HepG2 (cell line): ENCODE results near the gene MSS51. TPM values are rescaled to one million over a fixed set of nuclear protein-coding genes. Genes with fewer than 3 reads are reported as not detected.

Source experiments
- CREB1 ChIP-seq, 2 experiments: fragments of 450-650 bp in 1 of 2; IDR thresholded peaks; 2 replicates each; pipeline ENCODE4 v1.6.1; 2016 to 2017; ENCODE audit warnings: control low read depth in 1 of 2, mild to moderate bottlenecking in 1 of 2, missing compliant biosample characterization in 1 of 2, missing genetic modification characterization in 1 of 2
- FOSL1 ChIP-seq: sonication (generic); formaldehyde crosslinking; IDR thresholded peaks from 2 replicates; pipeline ENCODE4 v1.9.0; 2021; ENCODE audit warnings: missing genetic modification reagents, borderline replicate concordance
- FOXJ3 ChIP-seq: sonication (generic); formaldehyde crosslinking; IDR thresholded peaks from 2 replicates; pipeline ENCODE4 v1.4.0; 2020; ENCODE audit warnings: missing genetic modification reagents, mild to moderate bottlenecking, borderline replicate concordance
- FOXM1 ChIP-seq: sonication (generic); formaldehyde crosslinking; IDR thresholded peaks from 2 replicates; pipeline ENCODE4 v1.5.0; 2020; ENCODE audit warnings: missing genetic modification reagents
- HCFC1 ChIP-seq: fragments of 150-350 bp; IDR thresholded peaks from 2 replicates; pipeline ENCODE4 v1.6.1; 2014; ENCODE audit warnings: low read depth, low read length
- HNF4A ChIP-seq: sonication (generic); formaldehyde crosslinking; IDR thresholded peaks from 2 replicates; pipeline ENCODE4 v1.4.0; 2020; ENCODE audit warnings: missing genetic modification reagents
- ISL2 ChIP-seq: sonication (generic); formaldehyde crosslinking; IDR thresholded peaks from 2 replicates; pipeline ENCODE4 v1.5.0; 2020; ENCODE audit warnings: missing genetic modification reagents
- KLF6 ChIP-seq: IDR thresholded peaks from 2 replicates; pipeline ENCODE4 v1.8.0; 2016; ENCODE audit warnings: missing biosample characterization, missing genetic modification reagents
- PCBP2 ChIP-seq: fragments of 200-400 bp; formaldehyde crosslinking; optimal IDR thresholded peaks from 2 replicates; pipeline ENCODE3; 2018; ENCODE audit warnings: low read length, low read depth; ENCODE audit not compliant: poor library complexity, severe bottlenecking
- POLR2A ChIP-seq, 2 experiments: IDR thresholded peaks; 2 replicates each; pipeline ENCODE4 v1.6.1; 2011; ENCODE audit warnings: low read depth in 2 of 2, low read length in 2 of 2, mild to moderate bottlenecking in 1 of 2, moderate library complexity in 1 of 2; ENCODE audit not compliant: insufficient read depth in 1 of 2
- SMAD9 ChIP-seq: sonication (generic); formaldehyde crosslinking; IDR thresholded peaks from 2 replicates; pipeline ENCODE4 v1.5.1; 2020; ENCODE audit warnings: mild to moderate bottlenecking, missing genetic modification reagents
- SSRP1 ChIP-seq: IDR thresholded peaks from 2 replicates; pipeline ENCODE4 v1.6.1; 2016; ENCODE audit warnings: control low read depth
- ZBTB7A ChIP-seq: sonication (generic); formaldehyde crosslinking; IDR thresholded peaks from 2 replicates; pipeline ENCODE4 v1.8.0; 2022; ENCODE audit warnings: mild to moderate bottlenecking, missing genetic modification reagents
- ZNF335 ChIP-seq: sonication (generic); formaldehyde crosslinking; IDR thresholded peaks from 2 replicates; pipeline ENCODE4 v1.4.0; 2020; ENCODE audit warnings: missing genetic modification reagents
- ZNF33B ChIP-seq: sonication (generic); formaldehyde crosslinking; IDR thresholded peaks from 2 replicates; pipeline ENCODE4 v1.5.1; 2020; ENCODE audit warnings: mild to moderate bottlenecking, missing genetic modification reagents
- ZNF547 ChIP-seq: sonication (generic); formaldehyde crosslinking; IDR thresholded peaks from 2 replicates; pipeline ENCODE4 v1.5.1; 2020; ENCODE audit warnings: mild to moderate bottlenecking, missing genetic modification reagents
- ZNF567 ChIP-seq: sonication (generic); formaldehyde crosslinking; IDR thresholded peaks from 2 replicates; pipeline ENCODE4 v1.8.1; 2023; ENCODE audit warnings: mild to moderate bottlenecking, missing genetic modification reagents, borderline replicate concordance
- ZNF713 ChIP-seq: sonication (generic); formaldehyde crosslinking; IDR thresholded peaks from 2 replicates; pipeline ENCODE4 v1.4.0; 2020; ENCODE audit warnings: mild to moderate bottlenecking, missing genetic modification reagents
- ZNF790 ChIP-seq: sonication (generic); formaldehyde crosslinking; IDR thresholded peaks from 2 replicates; pipeline ENCODE4 v1.8.0; 2022; ENCODE audit warnings: missing genetic modification reagents, mild to moderate bottlenecking, borderline replicate concordance
- polyA plus RNA-seq, 8 experiments: library from polyadenylated mRNA; depleted of rRNA in 3 of 8; stranded (reverse) in 7 of 8; unstranded in 1 of 8; fragments of >200 nt; fragmentation: Illumina TruSeq in 4 of 8; extraction: Trizol in 4 of 8; gene quantifications; 2 replicates each; pipeline versions ENCODE4 v1.2.1 to v1.2.3, GENCODE V29; 2011 to 2016; ENCODE audit warnings: low read depth in 4 of 8, missing spikeins in 1 of 8, mixed read lengths in 1 of 8; ENCODE audit not compliant: insufficient read depth in 1 of 8
- total RNA-seq, 5 experiments: library from RNA; depleted of rRNA; stranded (reverse); fragments of >200 nt; fragmentation: Illumina TruSeq; extraction: Trizol; gene quantifications; 2 replicates each; pipeline ENCODE4 v1.2.3, GENCODE V29; 2016; ENCODE audit warnings: low read depth in 1 of 5
- TF ChIP-seq, protein P1 (sequence below): sonication (generic); formaldehyde crosslinking; IDR thresholded peaks from 2 replicates; pipeline ENCODE4 v1.5.0; 2020; ENCODE audit warnings: mild to moderate bottlenecking, low read depth, missing genetic modification reagents, borderline replicate concordance
- TF ChIP-seq, protein P2 (sequence below): IDR thresholded peaks from 2 replicates; pipeline ENCODE4 v1.6.1; 2016; ENCODE audit warnings: low read depth, missing genetic modification reagents, missing compliant biosample characterization
- TF ChIP-seq, protein P3 (sequence below): sonication (generic); formaldehyde crosslinking; conservative IDR thresholded peaks from 2 replicates; pipeline ENCODE4 v1.8.0; 2022; ENCODE audit warnings: missing genetic modification reagents

Gene MSS51
- total and polyA plus RNA-seq, 2 of the 13 experiments (the other 11 are each of a cell fraction or from before 2014, with no cell fraction given), result 0.91 to 2.4 TPM

DNA sequence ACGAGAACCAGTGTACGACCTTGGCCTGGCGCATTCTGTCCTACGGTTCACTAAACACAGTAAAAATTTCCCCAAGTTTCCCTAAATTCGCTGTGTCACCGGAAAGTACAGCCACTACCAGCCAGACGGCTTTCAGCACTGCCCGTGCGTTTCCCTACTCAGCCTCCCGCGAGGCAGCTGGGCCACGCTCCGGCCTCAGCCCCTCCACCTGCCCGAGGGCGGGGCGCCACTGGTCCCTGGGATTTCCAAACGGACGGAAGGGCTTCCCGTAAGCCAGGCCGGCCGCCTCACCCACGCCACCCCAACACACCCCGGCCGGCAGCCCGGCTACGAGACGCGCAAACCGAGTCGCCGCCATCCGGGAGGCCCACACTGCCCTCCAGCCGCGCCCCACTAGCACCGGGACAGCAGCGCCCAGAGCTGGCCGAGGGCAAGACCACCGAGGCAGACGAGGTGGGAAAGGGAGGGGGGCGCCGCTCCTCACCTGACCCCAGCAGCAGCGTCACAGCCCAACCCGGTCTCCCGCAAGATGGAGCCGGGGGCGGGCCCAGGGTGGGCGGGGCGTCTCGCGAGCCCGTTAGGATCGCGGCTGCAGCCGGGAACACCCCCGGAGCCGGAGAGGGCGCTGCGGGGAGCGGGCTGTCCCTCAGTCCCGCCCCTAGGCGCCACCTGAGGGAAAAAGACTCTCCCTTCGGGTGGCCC, 19.7 kb downstream of the MSS51 start, which contains the start of gene ANXA7 (continued):
- TF ChIP-seq CREB1 (IDR thresholded peaks at IDR 0.05) (peak; percentile 58; the same call in 1 of the 2 replicates), CREB1 (CRISPR knock-in tag; IDR thresholded peaks at IDR 0.05) (no peak; the same call in 1 of the 2 replicates), ZNF547 (peak; percentile 92; the same call in 1 of the 2 replicates), ZNF713 (CRISPR knock-in tag) (no peak), ZNF567 (peak; percentile 97; the same call in 1 of the 2 replicates), ZBTB7A (CRISPR knock-in tag) (peak; percentile 89), PCBP2 (no peak), SMAD9 (CRISPR knock-in tag) (no peak), POLR2A (IDR thresholded peaks at IDR 0.05; ENCODE audit: insufficient read depth in 1 of 2, low read depth in 2 of 2, low read length in 2 of 2) (peak; percentile 61 to 83), SSRP1 (CRISPR knock-in tag) (peak; percentile 70; the same call in 1 of the 2 replicates), FOSL1 (CRISPR knock-in tag) (no peak), ZNF790 (CRISPR knock-in tag) (0 out of 2 replicates have a peak, but pooled peaks have one; percentile 43), ISL2 (CRISPR knock-in tag) (peak; percentile 50), FOXM1 (CRISPR knock-in tag) (no peak), HNF4A (no peak), FOXJ3 (CRISPR knock-in tag) (peak; percentile 31; the same call in 1 of the 2 replicates), ZNF335 (CRISPR knock-in tag) (no peak), KLF6 (CRISPR knock-in tag) (peak; percentile 36; the same call in 1 of the 2 replicates), HCFC1 (no peak), ZNF33B (CRISPR knock-in tag) (no peak)
- TF ChIP-seq, protein P1, sequence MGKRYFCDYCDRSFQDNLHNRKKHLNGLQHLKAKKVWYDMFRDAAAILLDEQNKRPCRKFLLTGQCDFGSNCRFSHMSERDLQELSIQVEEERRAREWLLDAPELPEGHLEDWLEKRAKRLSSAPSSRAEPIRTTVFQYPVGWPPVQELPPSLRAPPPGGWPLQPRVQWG (CRISPR knock-in tag), result no peak
- TF ChIP-seq, protein P2, sequence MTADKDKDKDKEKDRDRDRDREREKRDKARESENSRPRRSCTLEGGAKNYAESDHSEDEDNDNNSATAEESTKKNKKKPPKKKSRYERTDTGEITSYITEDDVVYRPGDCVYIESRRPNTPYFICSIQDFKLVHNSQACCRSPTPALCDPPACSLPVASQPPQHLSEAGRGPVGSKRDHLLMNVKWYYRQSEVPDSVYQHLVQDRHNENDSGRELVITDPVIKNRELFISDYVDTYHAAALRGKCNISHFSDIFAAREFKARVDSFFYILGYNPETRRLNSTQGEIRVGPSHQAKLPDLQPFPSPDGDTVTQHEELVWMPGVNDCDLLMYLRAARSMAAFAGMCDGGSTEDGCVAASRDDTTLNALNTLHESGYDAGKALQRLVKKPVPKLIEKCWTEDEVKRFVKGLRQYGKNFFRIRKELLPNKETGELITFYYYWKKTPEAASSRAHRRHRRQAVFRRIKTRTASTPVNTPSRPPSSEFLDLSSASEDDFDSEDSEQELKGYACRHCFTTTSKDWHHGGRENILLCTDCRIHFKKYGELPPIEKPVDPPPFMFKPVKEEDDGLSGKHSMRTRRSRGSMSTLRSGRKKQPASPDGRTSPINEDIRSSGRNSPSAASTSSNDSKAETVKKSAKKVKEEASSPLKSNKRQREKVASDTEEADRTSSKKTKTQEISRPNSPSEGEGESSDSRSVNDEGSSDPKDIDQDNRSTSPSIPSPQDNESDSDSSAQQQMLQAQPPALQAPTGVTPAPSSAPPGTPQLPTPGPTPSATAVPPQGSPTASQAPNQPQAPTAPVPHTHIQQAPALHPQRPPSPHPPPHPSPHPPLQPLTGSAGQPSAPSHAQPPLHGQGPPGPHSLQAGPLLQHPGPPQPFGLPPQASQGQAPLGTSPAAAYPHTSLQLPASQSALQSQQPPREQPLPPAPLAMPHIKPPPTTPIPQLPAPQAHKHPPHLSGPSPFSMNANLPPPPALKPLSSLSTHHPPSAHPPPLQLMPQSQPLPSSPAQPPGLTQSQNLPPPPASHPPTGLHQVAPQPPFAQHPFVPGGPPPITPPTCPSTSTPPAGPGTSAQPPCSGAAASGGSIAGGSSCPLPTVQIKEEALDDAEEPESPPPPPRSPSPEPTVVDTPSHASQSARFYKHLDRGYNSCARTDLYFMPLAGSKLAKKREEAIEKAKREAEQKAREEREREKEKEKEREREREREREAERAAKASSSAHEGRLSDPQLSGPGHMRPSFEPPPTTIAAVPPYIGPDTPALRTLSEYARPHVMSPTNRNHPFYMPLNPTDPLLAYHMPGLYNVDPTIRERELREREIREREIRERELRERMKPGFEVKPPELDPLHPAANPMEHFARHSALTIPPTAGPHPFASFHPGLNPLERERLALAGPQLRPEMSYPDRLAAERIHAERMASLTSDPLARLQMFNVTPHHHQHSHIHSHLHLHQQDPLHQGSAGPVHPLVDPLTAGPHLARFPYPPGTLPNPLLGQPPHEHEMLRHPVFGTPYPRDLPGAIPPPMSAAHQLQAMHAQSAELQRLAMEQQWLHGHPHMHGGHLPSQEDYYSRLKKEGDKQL, result no peak
- TF ChIP-seq, protein P3, sequence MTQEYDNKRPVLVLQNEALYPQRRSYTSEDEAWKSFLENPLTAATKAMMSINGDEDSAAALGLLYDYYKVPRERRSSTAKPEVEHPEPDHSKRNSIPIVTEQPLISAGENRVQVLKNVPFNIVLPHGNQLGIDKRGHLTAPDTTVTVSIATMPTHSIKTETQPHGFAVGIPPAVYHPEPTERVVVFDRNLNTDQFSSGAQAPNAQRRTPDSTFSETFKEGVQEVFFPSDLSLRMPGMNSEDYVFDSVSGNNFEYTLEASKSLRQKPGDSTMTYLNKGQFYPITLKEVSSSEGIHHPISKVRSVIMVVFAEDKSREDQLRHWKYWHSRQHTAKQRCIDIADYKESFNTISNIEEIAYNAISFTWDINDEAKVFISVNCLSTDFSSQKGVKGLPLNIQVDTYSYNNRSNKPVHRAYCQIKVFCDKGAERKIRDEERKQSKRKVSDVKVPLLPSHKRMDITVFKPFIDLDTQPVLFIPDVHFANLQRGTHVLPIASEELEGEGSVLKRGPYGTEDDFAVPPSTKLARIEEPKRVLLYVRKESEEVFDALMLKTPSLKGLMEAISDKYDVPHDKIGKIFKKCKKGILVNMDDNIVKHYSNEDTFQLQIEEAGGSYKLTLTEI, result no peak
